Measurements from ENCODE around the gene BMP5.

BMP5 gene

DNA sequence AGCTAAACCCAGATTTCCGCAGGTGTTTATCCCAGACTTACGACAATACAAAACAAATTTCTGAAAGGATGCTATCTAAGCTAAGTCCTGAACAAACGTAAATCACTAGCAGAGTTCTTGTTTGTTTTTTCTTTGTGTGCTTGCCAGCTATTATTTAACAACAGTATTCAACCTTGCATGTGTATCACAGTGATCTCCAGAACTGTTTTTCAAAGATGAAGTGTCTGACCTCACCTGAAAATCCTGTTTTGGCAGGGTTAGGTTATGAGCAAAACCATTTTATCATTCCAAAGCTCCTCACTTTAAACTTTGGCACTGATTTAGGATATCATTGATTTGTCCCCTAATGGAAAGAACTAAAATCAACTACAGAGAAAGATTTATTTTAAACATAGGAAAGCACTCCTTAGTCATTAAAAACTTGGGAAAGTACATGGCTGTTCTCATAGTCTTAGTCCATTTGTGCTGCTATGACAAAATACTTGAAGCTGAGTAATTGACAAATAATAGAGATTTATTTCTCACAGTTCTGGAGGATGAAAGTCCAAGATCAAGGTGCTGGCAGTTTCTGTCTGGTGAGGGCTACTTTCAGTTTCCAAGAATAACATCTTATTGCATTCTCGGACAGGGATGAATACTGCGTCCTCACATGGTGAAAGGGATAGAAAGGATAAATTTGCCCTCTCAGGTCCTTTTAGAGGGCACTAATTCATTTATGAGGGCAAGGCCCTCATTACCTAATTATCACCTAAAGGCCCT, 20.8 kb upstream of the BMP5 start:
- no peak for TF ChIP-seq CTCF (IDR thresholded peaks at IDR 0.05; ENCODE audit: control extremely low read depth, extremely low read depth, low read depth, missing control alignments)
- DNase-seq (ENCODE audit: extremely low spot score), result no peak
- ChIA-PET POLR2A (no interaction called here), CTCF (interaction anchor here (0.8 to 1.6 kb wide), 4 partner anchors 11 to 510 kb away, joined by 3 to 4 read pairs (median 3); no protein-coding TSS in a partner anchor)

GRCh38 chr6:55892749-55893357, 17.5 kb upstream of the BMP5 start:
- no peak for DNase-seq (ENCODE audit: extremely low spot score)
- CTCF ChIA-PET, result no interaction called here
- POLR2A ChIA-PET, result no interaction called here
- no peak for TF ChIP-seq CTCF (IDR thresholded peaks at IDR 0.05; ENCODE audit: control extremely low read depth, extremely low read depth, low read depth, missing control alignments)

DNA sequence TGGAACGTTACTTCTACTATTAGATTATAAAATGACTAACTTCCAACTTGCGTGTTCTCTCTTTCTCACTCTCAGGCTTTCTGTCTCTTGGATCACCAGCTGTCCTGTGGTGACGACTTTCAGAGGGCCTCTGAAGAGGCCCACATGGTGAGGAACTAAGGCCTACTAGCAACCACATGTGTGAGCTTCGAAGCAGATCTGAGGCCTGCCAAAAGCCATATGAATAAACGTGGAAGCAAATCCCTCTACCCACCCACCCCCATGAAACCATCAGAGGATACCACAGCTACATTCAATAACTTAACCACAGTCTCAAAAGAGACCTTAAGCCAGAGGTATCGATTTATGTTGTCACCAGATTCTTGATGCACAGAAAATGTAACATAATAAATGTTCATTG, 13.5 kb upstream of the BMP5 start:
- POLR2A ChIA-PET, result no interaction called here
- TF ChIP-seq CTCF (IDR thresholded peaks at IDR 0.05; ENCODE audit: control extremely low read depth, extremely low read depth, low read depth, missing control alignments), result no peak
- DNase-seq (ENCODE audit: extremely low spot score), result no peak
- CTCF ChIA-PET, result interaction anchor here (0.6 to 2.3 kb wide), 3 partner anchors 15 to 612 kb away, joined by 3 to 7 read pairs (median 4); no protein-coding TSS in a partner anchor

GRCh38 chr6:55886185-55886836, 10.9 kb upstream of the BMP5 start:
- peak; percentile 12 for TF ChIP-seq CTCF (IDR thresholded peaks at IDR 0.05; ENCODE audit: control extremely low read depth, extremely low read depth, low read depth, missing control alignments)
- CTCF ChIA-PET, result interaction anchor here (2.2 to 3.7 kb wide), 2 partner anchors 270 to 610 kb away, joined by 7 to 26 read pairs; no protein-coding TSS in a partner anchor
- no peak for DNase-seq (ENCODE audit: extremely low spot score)
- POLR2A ChIA-PET, result no interaction called here

GRCh38 chr6:55882718-55883569, 7.6 kb upstream of the BMP5 start:
- no peak for DNase-seq (ENCODE audit: extremely low spot score)
- no peak for TF ChIP-seq CTCF (IDR thresholded peaks at IDR 0.05; ENCODE audit: control extremely low read depth, extremely low read depth, low read depth, missing control alignments)
- ChIA-PET CTCF (interaction anchor here (1.1 to 1.5 kb wide), 2 partner anchors 266 to 606 kb away, joined by 3 to 4 read pairs; no protein-coding TSS in a partner anchor), POLR2A (no interaction called here)

GRCh38 chr6:55877283-55877682, 1.9 kb upstream of the BMP5 start:
- POLR2A ChIA-PET, result no interaction called here

More at GRCh38 chr6:55877283-55877682, 1.9 kb upstream of the BMP5 start:
- no peak for DNase-seq (ENCODE audit: extremely low spot score)
- TF ChIP-seq CTCF (IDR thresholded peaks at IDR 0.05; ENCODE audit: control extremely low read depth, extremely low read depth, low read depth, missing control alignments), result no peak
- CTCF ChIA-PET, result no interaction called here
